Right lobe of liver (tissue), 4 donors: ENCODE results near the gene AMMECR1.

Experiments used
- CTCF ChIP-seq, 4 donors: fragments of 200-600 bp in 3 of 4; fragments of 450-650 bp in 1 of 4; IDR thresholded peaks; one replicate each; pipeline versions ENCODE4 v1.5.1 to v1.8.0; 2016 to 2022; ENCODE audit warnings: antibody characterized with exemption in 4 of 4, mild to moderate bottlenecking in 2 of 4
- POLR2A ChIP-seq: fragments of 450-650 bp; IDR thresholded peaks from one replicate; pipeline ENCODE4 v1.6.1; 2017; ENCODE audit warnings: antibody characterized with exemption, mild to moderate bottlenecking
- donor health status: DM: no; HTN: no; CAD: no.
- donor health status: DM: no; HTN: no; CAD: no.
- donor health status: DM: no; HTN: yes; CAD: no.

GRCh38 chrX:110242371-110242770 lies 75.5 kb downstream of the AMMECR1 start:
- no peak for TF ChIP-seq CTCF (IDR thresholded peaks at IDR 0.05)
- no peak for TF ChIP-seq POLR2A
